HG02642 (cell line): ENCODE measurements around the gene HSD11B1L.
"Not testable (repeated sequence)": the region's sequence is repeated elsewhere in the genome, so short reads cannot be mapped to it uniquely, and the experiment has no call there.

Experiments
- ATAC-seq: cut with Tn5 transposase; IDR thresholded peaks from one replicate; pipeline ENCODE4 v1.9.1; 2021; ENCODE audit warnings: mild to moderate bottlenecking; ENCODE audit not compliant: unreplicated experiment, poor library complexity

Gene HSD11B1L

DNA sequence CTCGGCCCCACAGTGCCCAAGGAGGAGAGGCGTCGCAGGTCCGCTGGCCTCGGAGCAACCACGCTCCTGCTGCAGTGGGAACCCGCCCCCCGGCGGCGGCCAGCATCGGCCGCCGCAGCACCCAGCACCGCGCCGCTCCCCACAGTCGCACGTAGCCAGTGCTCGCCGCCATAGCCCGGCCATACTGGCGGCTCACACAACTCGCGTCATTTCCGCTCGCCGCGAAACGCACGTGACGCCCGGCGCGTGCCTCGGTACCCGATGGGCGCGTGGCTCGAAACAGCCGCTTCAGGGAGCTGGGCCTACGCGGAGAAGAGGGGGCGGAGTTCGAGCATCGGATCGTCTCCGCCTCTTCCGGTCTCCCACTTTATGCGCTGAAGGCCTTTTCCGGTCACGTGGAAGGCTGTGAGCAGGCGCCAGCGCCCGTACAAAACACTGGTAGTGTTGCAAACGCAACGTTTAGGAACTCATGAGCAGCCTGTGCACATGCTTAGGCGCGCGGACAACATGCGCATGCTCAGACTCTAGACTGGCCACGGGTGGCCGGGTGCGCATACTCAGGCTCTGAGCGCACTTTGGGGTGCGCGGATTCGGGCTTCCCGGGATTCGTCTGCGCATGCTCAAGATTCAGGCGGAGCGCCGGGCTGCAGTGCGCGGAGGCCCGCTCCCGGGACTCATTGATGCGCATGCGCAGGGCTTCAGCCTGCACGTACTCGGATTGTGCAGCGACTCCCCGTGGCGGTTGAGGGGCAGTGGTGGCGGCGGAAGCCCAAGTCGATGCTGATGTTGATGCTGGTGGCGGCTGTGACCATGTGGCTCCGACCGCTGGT lies 39.3 kb downstream of the HSD11B1L start, which contains the start of the genes CATSPERD and LONP1:
TSS of gene CATSPERD (plus strand) at position 677 of the 830 bp plus-strand sequence. CDS start at position 778, 101 bp downstream.
TSS of gene LONP1 (minus strand) at position 186 of the 830 bp plus-strand sequence. CDS start at position 172, 14 bp downstream.
- ATAC-seq, result peak; percentile 89

DNA sequence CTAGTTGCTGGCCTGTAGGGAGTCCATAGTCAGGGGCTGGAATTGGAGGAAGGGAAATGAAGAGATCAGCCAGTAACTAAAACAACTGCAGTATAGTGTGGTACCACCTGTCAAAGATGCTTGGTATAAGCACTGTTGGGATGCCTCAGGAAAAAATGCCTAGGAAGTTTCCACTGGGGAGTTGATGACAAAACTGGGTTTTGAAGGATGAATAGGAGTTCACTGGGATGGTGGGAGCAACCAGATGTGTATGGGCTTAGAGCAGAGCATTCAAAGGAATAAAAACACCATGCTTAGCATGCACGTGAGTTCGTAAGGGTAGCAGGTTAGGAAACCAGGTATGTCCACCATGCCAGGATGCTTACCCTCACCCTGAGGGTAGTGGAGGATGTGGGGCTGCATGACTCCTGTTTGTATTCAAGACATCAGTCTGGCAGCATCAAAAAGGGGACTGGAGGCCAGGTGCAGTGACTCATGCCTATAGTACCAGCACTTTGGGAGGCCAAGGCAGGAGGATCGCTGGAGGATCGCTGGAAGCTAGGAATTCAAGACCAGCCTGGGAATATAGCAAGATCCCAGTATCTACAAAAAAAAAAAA lies 46.7 kb downstream of the HSD11B1L start:
- no peak for ATAC-seq

DNA sequence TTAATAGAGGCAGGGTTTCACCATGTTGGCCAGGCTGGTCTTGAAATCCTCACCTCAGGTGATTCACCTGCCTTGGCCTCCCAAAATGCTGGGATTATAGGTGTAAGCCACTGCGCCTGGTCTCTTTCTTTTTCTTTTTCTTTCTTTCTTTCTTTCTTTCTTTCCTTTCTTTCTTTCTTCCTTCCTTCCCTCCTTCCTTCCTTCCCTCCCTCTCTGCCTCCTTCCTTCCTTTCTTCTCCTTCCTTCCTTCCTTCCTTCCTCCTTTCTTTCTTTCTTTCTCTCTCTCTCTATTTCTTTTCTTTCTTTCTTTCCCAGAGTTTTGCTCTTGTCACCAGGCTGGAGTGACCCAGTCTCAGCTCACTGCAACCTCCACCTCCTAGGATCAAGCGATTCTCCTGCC lies 52.3 kb downstream of the HSD11B1L start:
- ATAC-seq, result not testable (repeated sequence)
